B cell (primary cell): Measurements from ENCODE around the gene B3GAT3.
"Not testable (repeated sequence)": the region's sequence is repeated elsewhere in the genome, so short reads cannot be mapped to it uniquely, and the experiment has no call there.

Experiments
- CTCF ChIP-seq: fragments of 200-600 bp; IDR thresholded peaks from one replicate; pipeline ENCODE4 v1.8.0; 2022; ENCODE audit warnings: antibody characterized with exemption, mild to moderate bottlenecking
- EZH2 ChIP-seq: IDR thresholded peaks from 2 replicates; pipeline ENCODE4 v1.6.1; 2012; ENCODE audit warnings: borderline replicate concordance, low read depth, mild to moderate bottlenecking, moderate library complexity, low read length; ENCODE audit not compliant: insufficient read depth, poor library complexity, severe bottlenecking

GRCh38 chr11:62581735-62582134 is 40.1 kb downstream of the B3GAT3 start:
- TF ChIP-seq CTCF, EZH2: not testable (repeated sequence)
